ENCODE results near the gene DCTN3.

The DCTN3 gene

GRCh38 chr9:34590381-34591247 lies 29.7 kb downstream of the DCTN3 start:
- no peak for DNase-seq (ENCODE audit: low spot score)

GRCh38 chr9:34589636-34590380 lies 30.5 kb downstream of the DCTN3 start, which contains the start of gene CNTFR:
Gene CNTFR, minus strand, starts transcription at chr9:34589724. Its CDS starts 20,743 bp downstream, at chr9:34568981.
- DNase-seq (ENCODE audit: low spot score): no peak

GRCh38 chr9:34588671-34589635 lies 31.3 kb downstream of the DCTN3 start:
- no peak for DNase-seq (ENCODE audit: low spot score)

GRCh38 chr9:34587271-34587670 lies 33.0 kb downstream of the DCTN3 start:
- no peak for DNase-seq (ENCODE audit: low spot score)

- no peak for DNase-seq (ENCODE audit: low spot score)
Observed at GRCh38 chr9:34585946-34586669, 34.2 kb downstream of the DCTN3 start.

GRCh38 chr9:34584970-34585369 lies 35.3 kb downstream of the DCTN3 start:
- no peak for DNase-seq (ENCODE audit: low spot score)

- no peak for DNase-seq (ENCODE audit: low spot score)
Observed at GRCh38 chr9:34582787-34583186, 37.5 kb downstream of the DCTN3 start.

- DNase-seq (ENCODE audit: low spot score): no peak
Observed at GRCh38 chr9:34581318-34581717, 39.0 kb downstream of the DCTN3 start.

GRCh38 chr9:34580358-34580757 lies 39.9 kb downstream of the DCTN3 start:
- no peak for DNase-seq (ENCODE audit: low spot score)

GRCh38 chr9:34579808-34580163 lies 40.5 kb downstream of the DCTN3 start:
- no peak for DNase-seq (ENCODE audit: low spot score)

GRCh38 chr9:34579104-34579807 lies 41.0 kb downstream of the DCTN3 start:
- no peak for DNase-seq (ENCODE audit: low spot score)

- no peak for DNase-seq (ENCODE audit: low spot score)
Observed at GRCh38 chr9:34578241-34579103, 41.8 kb downstream of the DCTN3 start.

- DNase-seq (ENCODE audit: low spot score): no peak
Observed at GRCh38 chr9:34577400-34578240, 42.7 kb downstream of the DCTN3 start.

GRCh38 chr9:34576597-34577399 lies 43.5 kb downstream of the DCTN3 start:
- no peak for DNase-seq (ENCODE audit: low spot score)

GRCh38 chr9:34575862-34576596 lies 44.3 kb downstream of the DCTN3 start:
- DNase-seq (ENCODE audit: low spot score): no peak

GRCh38 chr9:34575241-34575640 lies 45.1 kb downstream of the DCTN3 start:
- no peak for DNase-seq (ENCODE audit: low spot score)

- no peak for DNase-seq (ENCODE audit: low spot score)
Observed at GRCh38 chr9:34574571-34574970, 45.7 kb downstream of the DCTN3 start.

All from CD4-positive, alpha-beta T cell treated with Interleukin-6 at 100 ng/mL for 8 hours (primary cell).